GM21576 (cell line): ENCODE data around the gene XRCC2.
A peak's percentile ranks its signal among the peaks of the same experiment; 100 is the strongest.
"Not testable (repeated sequence)": the region's sequence is repeated elsewhere in the genome, so short reads cannot be mapped to it uniquely, and the experiment has no call there.

Experiments used
- ATAC-seq: cut with Tn5 transposase; IDR thresholded peaks from one replicate; pipeline ENCODE4 v1.9.1; 2021; ENCODE audit warnings: mild to moderate bottlenecking, moderate library complexity; ENCODE audit not compliant: unreplicated experiment

Gene XRCC2

GRCh38 chr7:152675759-152676636 is at the start of gene XRCC2:
Gene XRCC2 (minus strand): TSS chr7:152676141. CDS start chr7:152676079, 62 bp downstream.
- peak; percentile 95 for ATAC-seq

GRCh38 chr7:152723364-152723763 is 47.4 kb upstream of the XRCC2 start:
- ATAC-seq: no peak

- not testable (repeated sequence) for ATAC-seq
Observed at GRCh38 chr7:152712412-152713042, 36.6 kb upstream of the XRCC2 start.

GRCh38 chr7:152711444-152711944 is 35.6 kb upstream of the XRCC2 start:
- no peak for ATAC-seq

- no peak for ATAC-seq
Observed at GRCh38 chr7:152710153-152710442, 34.2 kb upstream of the XRCC2 start.

- ATAC-seq: no peak
Observed at GRCh38 chr7:152709287-152710152, 33.6 kb upstream of the XRCC2 start.

GRCh38 chr7:152704796-152705384 is 28.9 kb upstream of the XRCC2 start:
- ATAC-seq: no peak

- ATAC-seq: no peak
Observed at GRCh38 chr7:152699079-152699478, 23.1 kb upstream of the XRCC2 start.

- ATAC-seq: not testable (repeated sequence)
Observed at GRCh38 chr7:152697268-152697974, 21.5 kb upstream of the XRCC2 start.

- not testable (repeated sequence) for ATAC-seq
Observed at GRCh38 chr7:152692196-152692595, 16.3 kb upstream of the XRCC2 start.

GRCh38 chr7:152683297-152683696 is 7.4 kb upstream of the XRCC2 start:
- ATAC-seq: no peak

GRCh38 chr7:152677808-152678670 is 2.1 kb upstream of the XRCC2 start:
- ATAC-seq: no peak

GRCh38 chr7:152674860-152675758 is 832 bp downstream of the XRCC2 start:
- peak; percentile 29 for ATAC-seq

- ATAC-seq: no peak
Observed at GRCh38 chr7:152673897-152674296, 2.0 kb downstream of the XRCC2 start.

GRCh38 chr7:152672626-152673025 is 3.3 kb downstream of the XRCC2 start:
- no peak for ATAC-seq

- no peak for ATAC-seq
Observed at GRCh38 chr7:152669758-152670157, 6.2 kb downstream of the XRCC2 start.

GRCh38 chr7:152668975-152669374 is 7.0 kb downstream of the XRCC2 start:
- no peak for ATAC-seq

GRCh38 chr7:152667958-152668357 is 8.0 kb downstream of the XRCC2 start:
- ATAC-seq: no peak
